Tibial nerve (tissue), 4 donors: ENCODE results near the gene ADI1. TPM values are rescaled to one million over a fixed set of nuclear protein-coding genes. Genes with fewer than 3 reads are reported as not detected.

Experiments
- DNase-seq, 2 donors: peaks; one replicate each; pipeline ENCODE4 v3.0.0-alpha.2; 2019; ENCODE audit warnings: low spot score in 2 of 2
- H3K27ac ChIP-seq, 4 donors: fragments of 200-600 bp; sonication (generic) in 3 of 4; one replicate each; pipeline ENCODE4 v1.5.1; 2017 to 2019; ENCODE audit warnings: mild to moderate bottlenecking in 1 of 4
- H3K27me3 ChIP-seq, 2 donors: fragments of 200-600 bp; sonication (generic) in 1 of 2; one replicate each; pipeline versions ENCODE4 v1.5.1 to v1.6.0; 2017 to 2019
- H3K36me3 ChIP-seq, 3 donors: fragments of 200-600 bp; sonication (generic); one replicate each; pipeline ENCODE4 v1.5.1; 2018 to 2019
- H3K4me1 ChIP-seq, 4 donors: fragments of 200-600 bp; sonication (generic) in 3 of 4; one replicate each; pipeline ENCODE4 v1.5.1; 2017 to 2019
- H3K4me3 ChIP-seq, 4 donors: fragments of 200-600 bp; sonication (generic) in 3 of 4; one replicate each; pipeline ENCODE4 v1.5.1; 2017 to 2019; ENCODE audit warnings: mild to moderate bottlenecking in 1 of 4, moderate library complexity in 1 of 4
- H3K9me3 ChIP-seq, 4 donors: fragments of 200-600 bp; sonication (generic) in 3 of 4; one replicate each; pipeline ENCODE4 v1.5.1; 2017 to 2019
- EP300 ChIP-seq, 2 donors: sonication (generic); formaldehyde crosslinking; IDR thresholded peaks; one replicate each; pipeline ENCODE4 v1.6.1; 2017; ENCODE audit warnings: antibody characterized with exemption in 2 of 2, mild to moderate bottlenecking in 1 of 2
- POLR2A ChIP-seq, 2 donors: fragments of 450-650 bp; IDR thresholded peaks; one replicate each; pipeline ENCODE4 v1.6.1; 2017; ENCODE audit warnings: antibody characterized with exemption in 2 of 2, mild to moderate bottlenecking in 2 of 2, moderate library complexity in 2 of 2
- WGBS, 2 donors: methylation state at CpG; one replicate each; pipeline ENCODE4 v1.1.5; 2018; 5-methylcytosine and 5-hydroxymethylcytosine counted together
- total RNA-seq, 4 donors: library from RNA; depleted of rRNA; stranded (reverse); fragments of >200 nt; gene quantifications; one replicate each; pipeline ENCODE4 v1.1.0, GENCODE V29; 2016
- TF ChIP-seq, protein P1 (sequence below), 5 experiments: fragments of 200-600 bp in 3 of 5; fragments of 450-650 bp in 2 of 5; sonication (generic) in 3 of 5; IDR thresholded peaks; one replicate each; pipeline ENCODE4 v1.5.1; 2016 to 2019; ENCODE audit warnings: antibody characterized with exemption in 5 of 5, mild to moderate bottlenecking in 3 of 5, moderate library complexity in 2 of 5

The ADI1 gene
- total RNA-seq, 4 donors from 2014 or later, result 51.9 to 112 (median 106) TPM

DNA sequence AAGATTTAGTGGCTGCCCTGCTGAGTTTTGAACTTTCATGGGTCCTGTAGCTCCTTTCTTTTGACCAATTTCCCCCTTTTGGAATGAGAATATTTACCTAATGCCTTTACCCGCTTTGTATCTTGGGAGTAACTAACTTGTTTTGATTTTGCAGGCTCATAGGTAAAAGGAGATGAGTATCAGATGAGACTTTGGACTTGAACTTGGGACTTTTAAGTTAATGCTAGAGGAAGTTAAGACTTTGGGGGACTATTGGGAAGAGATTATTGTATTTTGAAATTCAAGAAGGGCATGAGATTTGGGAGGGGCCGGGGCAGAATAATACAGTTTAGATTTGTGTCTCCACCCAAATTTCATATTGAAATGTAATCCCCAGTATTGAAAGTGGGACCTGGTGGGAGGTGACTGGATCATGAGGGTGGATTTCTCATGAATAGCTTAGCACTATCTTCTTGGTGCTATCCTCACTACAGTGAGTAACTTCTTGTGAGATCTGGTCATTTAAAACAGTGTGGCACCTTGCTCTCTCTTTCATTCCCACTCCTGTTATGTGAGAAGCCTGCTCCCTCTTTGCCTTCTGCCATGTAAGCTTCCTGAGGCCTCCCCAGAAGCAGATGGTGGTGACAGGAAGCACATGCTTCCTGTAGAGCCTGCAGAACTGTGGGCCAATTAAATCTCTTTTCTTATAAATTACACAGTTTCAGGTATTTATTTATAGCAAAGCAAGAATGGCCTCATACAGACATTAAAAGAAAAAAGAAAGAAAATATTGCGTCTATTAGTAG is 6.1 kb downstream of the ADI1 start:
- no peak for DNase-seq
- no peak overlapping the region for H3K4me3 ChIP-seq
- peaks cover 0 to 17% (median 7%) of the 10 kb centered on the region in 4 donors for H3K4me1 ChIP-seq
- TF ChIP-seq EP300 (IDR thresholded peaks at IDR 0.05) (no peak), POLR2A (IDR thresholded peaks at IDR 0.05) (no peak)
- TF ChIP-seq, protein P1, sequence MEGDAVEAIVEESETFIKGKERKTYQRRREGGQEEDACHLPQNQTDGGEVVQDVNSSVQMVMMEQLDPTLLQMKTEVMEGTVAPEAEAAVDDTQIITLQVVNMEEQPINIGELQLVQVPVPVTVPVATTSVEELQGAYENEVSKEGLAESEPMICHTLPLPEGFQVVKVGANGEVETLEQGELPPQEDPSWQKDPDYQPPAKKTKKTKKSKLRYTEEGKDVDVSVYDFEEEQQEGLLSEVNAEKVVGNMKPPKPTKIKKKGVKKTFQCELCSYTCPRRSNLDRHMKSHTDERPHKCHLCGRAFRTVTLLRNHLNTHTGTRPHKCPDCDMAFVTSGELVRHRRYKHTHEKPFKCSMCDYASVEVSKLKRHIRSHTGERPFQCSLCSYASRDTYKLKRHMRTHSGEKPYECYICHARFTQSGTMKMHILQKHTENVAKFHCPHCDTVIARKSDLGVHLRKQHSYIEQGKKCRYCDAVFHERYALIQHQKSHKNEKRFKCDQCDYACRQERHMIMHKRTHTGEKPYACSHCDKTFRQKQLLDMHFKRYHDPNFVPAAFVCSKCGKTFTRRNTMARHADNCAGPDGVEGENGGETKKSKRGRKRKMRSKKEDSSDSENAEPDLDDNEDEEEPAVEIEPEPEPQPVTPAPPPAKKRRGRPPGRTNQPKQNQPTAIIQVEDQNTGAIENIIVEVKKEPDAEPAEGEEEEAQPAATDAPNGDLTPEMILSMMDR (IDR thresholded peaks at IDR 0.05), result no peak
- H3K27me3 ChIP-seq, result no peaks in the 10 kb centered on the region
- whole genome bisulfite sequencing, 2 donors, result 94 to 96% methylated on average over 3 of the region's 3 CpGs
- peaks cover 7 to 69% (median 11%) of the 10 kb centered on the region in 3 donors for H3K36me3 ChIP-seq
- peaks cover 0 to 4% (median 0%) of the 10 kb centered on the region in 4 donors for H3K9me3 ChIP-seq
- no peak overlapping the region for H3K27ac ChIP-seq

DNA sequence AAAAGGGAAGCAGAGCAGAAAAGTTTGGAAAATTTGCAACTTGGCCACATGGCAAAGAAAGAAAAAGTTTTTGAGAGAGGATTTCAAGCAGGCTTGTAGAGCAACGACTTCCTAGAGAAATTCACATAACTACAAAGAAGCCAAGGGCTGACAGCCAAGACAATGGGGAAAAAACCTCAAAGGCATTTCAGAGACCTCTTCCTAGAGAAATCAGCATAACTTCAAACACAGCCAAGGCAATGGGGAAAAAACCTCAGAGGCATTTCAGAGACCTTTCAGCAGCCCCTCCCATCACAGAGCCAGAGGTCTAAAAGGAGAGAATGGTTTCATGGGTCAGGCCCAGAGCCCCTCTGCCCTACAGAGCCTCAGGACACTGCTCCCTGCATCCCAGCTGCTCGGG is 7.2 kb downstream of the ADI1 start:
- peaks cover 7 to 76% (median 11%) of the 10 kb centered on the region in 3 donors for H3K36me3 ChIP-seq
- H3K9me3 ChIP-seq, result peaks cover 0 to 8% (median 0%) of the 10 kb centered on the region in 4 donors
- WGBS, 2 donors, result 54 to 58% methylated on average over 2 of the region's 2 CpGs
- DNase-seq, result no peak
- no peaks in the 10 kb centered on the region for H3K27me3 ChIP-seq
- TF ChIP-seq, protein P1 (IDR thresholded peaks at IDR 0.05), result no peak
- TF ChIP-seq EP300 (IDR thresholded peaks at IDR 0.05), result no peak
- no peak for TF ChIP-seq POLR2A (IDR thresholded peaks at IDR 0.05)
- H3K4me1 ChIP-seq, result peaks cover 0 to 6% (median 0%) of the 10 kb centered on the region in 4 donors
- H3K4me3 ChIP-seq, result no peak overlapping the region
- no peak overlapping the region for H3K27ac ChIP-seq

DNA sequence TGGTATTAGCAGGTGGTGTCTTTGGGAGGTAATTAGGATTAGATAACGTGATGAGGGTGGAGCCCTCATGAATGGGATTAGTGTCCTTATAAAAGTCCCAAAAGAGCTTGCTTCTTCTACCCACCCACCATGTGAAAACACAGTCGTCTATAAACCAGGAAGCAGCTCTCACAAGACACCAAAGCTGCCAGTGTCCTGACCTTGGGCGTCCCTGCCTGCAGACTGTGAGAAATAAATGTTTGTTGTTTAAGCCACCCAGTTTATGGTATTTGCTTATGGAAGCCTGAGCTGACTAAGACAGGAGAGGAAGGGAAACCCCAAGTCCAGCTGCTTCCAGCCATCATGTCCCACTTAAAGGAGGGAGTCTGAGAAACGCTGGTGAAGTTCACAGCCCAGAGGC is 13.6 kb downstream of the ADI1 start:
- no peak for DNase-seq
- no peaks in the 10 kb centered on the region for H3K4me1 ChIP-seq
- 35 to 54% methylated on average over 4 of the region's 4 CpGs for WGBS, 2 donors
- no peak overlapping the region for H3K27ac ChIP-seq
- H3K27me3 ChIP-seq, result no peaks in the 10 kb centered on the region
- H3K9me3 ChIP-seq, result peaks cover 0 to 8% (median 0%) of the 10 kb centered on the region in 4 donors
- no peak overlapping the region for H3K4me3 ChIP-seq
- no peak for TF ChIP-seq EP300 (IDR thresholded peaks at IDR 0.05)
- TF ChIP-seq, protein P1 (IDR thresholded peaks at IDR 0.05), result no peak
- no peak for TF ChIP-seq POLR2A (IDR thresholded peaks at IDR 0.05)
- peaks cover 0 to 81% (median 0%) of the 10 kb centered on the region in 3 donors for H3K36me3 ChIP-seq

DNA sequence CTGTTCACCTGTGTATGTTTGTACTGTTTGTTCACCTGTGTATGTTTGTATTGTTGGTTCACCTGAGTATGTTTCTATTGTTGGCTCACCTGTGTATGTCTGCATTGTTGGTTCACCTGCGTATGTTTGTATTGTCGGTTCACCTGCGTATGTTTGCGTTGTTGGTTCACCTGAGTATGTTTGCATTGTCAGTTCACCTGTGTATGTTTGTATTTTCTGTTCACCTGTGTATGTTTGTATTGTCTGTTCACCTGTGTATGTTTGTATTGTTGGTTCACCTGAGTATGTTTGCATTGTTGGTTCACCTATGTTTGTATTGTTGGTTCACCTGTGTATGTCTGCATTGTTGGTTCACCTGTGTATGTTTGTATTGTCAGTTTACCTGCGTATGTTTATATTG is 14.6 kb downstream of the ADI1 start:
- Histone ChIP-seq H3K36me3 (peaks cover 0 to 83% (median 0%) of the 10 kb centered on the region in 3 donors), H3K4me1 (no peaks in the 10 kb centered on the region), H3K27ac (no peak overlapping the region), H3K9me3 (peaks cover 0 to 8% (median 0%) of the 10 kb centered on the region in 4 donors), H3K27me3 (no peaks in the 10 kb centered on the region), H3K4me3 (no peak overlapping the region)
- TF ChIP-seq EP300 (IDR thresholded peaks at IDR 0.05) (no peak), POLR2A (IDR thresholded peaks at IDR 0.05) (no peak)
- TF ChIP-seq, protein P1 (IDR thresholded peaks at IDR 0.05), result no peak
- DNase-seq, result no peak
- WGBS, 2 donors, result 92 to 96% methylated on average over 5 of the region's 5 CpGs

DNA sequence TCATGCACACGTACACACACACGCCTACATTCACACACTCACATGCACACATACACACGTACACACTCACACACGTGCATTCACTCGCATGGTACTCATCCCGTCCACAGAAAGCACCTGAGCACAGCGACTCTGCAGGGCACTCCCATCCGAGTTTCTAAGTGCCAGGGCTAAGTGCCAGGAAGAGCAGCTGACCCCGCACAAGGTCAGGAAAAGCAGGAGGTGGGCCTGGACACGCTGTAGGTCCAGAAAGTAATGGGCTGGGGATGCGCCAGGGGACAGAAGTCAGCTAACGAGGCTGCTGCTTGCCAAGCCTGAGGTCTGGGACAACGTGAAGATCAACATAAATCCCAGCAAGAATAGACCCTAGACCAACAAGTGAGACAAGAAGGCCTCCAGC is 15.8 kb downstream of the ADI1 start:
- no peak overlapping the region for H3K27ac ChIP-seq
- H3K4me1 ChIP-seq, result no peaks in the 10 kb centered on the region
- WGBS, 2 donors, result 90 to 92% methylated on average over 13 of the region's 13 CpGs
- H3K9me3 ChIP-seq, result peaks cover 0 to 6% (median 0%) of the 10 kb centered on the region in 4 donors
- TF ChIP-seq EP300 (IDR thresholded peaks at IDR 0.05), result no peak
- TF ChIP-seq, protein P1 (IDR thresholded peaks at IDR 0.05), result no peak
- no peaks in the 10 kb centered on the region for H3K27me3 ChIP-seq
- H3K36me3 ChIP-seq, result peaks cover 0 to 83% (median 0%) of the 10 kb centered on the region in 3 donors
- no peak for DNase-seq
- no peak overlapping the region for H3K4me3 ChIP-seq
